Ishikawa (cell line): Measurements from ENCODE around the gene SKAP1.

Source experiments
- CEBPB ChIP-seq: IDR thresholded peaks from 2 replicates; pipeline ENCODE4 v1.6.1; 2012
- CREB1 ChIP-seq: IDR thresholded peaks from 2 replicates; pipeline ENCODE4 v1.6.1; 2012; ENCODE audit warnings: low read depth
- EGR1 ChIP-seq: IDR thresholded peaks from 2 replicates; pipeline ENCODE4 v1.6.1; 2012
- EP300 ChIP-seq: IDR thresholded peaks from 2 replicates; pipeline ENCODE4 v1.6.1; 2012; ENCODE audit warnings: borderline replicate concordance
- FOXM1 ChIP-seq: IDR thresholded peaks from 2 replicates; pipeline ENCODE4 v1.6.1; 2012; ENCODE audit warnings: low read depth, borderline replicate concordance
- MAX ChIP-seq: IDR thresholded peaks from 2 replicates; pipeline ENCODE4 v1.6.1; 2012
- NFIC ChIP-seq: IDR thresholded peaks from 2 replicates; pipeline ENCODE4 v1.6.1; 2012
- RAD21 ChIP-seq: IDR thresholded peaks from 2 replicates; pipeline ENCODE4 v1.6.1; 2012; ENCODE audit warnings: low read depth
- REST ChIP-seq: IDR thresholded peaks from 2 replicates; pipeline ENCODE4 v1.6.1; 2012; ENCODE audit warnings: low read depth, mild to moderate bottlenecking
- TAF1 ChIP-seq: IDR thresholded peaks from 2 replicates; pipeline ENCODE4 v1.6.1; 2012; ENCODE audit warnings: low read depth, mild to moderate bottlenecking
- TCF12 ChIP-seq: IDR thresholded peaks from 2 replicates; pipeline ENCODE4 v1.6.1; 2012; ENCODE audit warnings: low read depth
- TEAD4 ChIP-seq: IDR thresholded peaks from 2 replicates; pipeline ENCODE4 v1.6.1; 2012
- YY1 ChIP-seq: IDR thresholded peaks from 2 replicates; pipeline ENCODE4 v1.6.1; 2012; ENCODE audit warnings: low read depth
- ZBTB7A ChIP-seq: IDR thresholded peaks from 2 replicates; pipeline ENCODE4 v1.6.1; 2012; ENCODE audit warnings: low read depth
- TF ChIP-seq, protein P1 (sequence below): IDR thresholded peaks from 2 replicates; pipeline ENCODE4 v1.6.1; 2012

SKAP1 gene

DNA sequence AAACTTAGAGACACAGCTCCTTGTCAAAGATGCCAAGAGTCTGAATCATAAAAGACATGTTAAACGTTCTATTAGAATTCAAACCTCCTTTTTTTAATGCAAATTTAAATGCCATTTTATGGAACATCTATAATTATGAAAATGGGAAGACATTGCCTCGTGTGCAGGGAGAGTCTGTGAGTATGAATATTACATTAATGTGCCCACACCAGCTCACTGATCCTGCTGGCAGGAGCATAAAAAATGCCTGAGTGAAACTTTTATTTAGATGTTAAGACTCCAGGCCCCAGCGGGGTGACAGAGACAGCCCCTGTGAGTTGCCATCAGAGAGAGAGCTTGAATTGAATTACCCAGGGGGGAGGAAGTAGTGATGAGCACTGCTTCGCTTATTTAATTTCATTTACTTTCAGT, 237.7 kb downstream of the SKAP1 start:
- no peak for TF ChIP-seq REST
- no peak for TF ChIP-seq YY1
- TF ChIP-seq RAD21, result no peak
- no peak for TF ChIP-seq MAX
- no peak for TF ChIP-seq FOXM1
- TF ChIP-seq TAF1, result no peak

GRCh38 chr17:48191362-48191761, 238.7 kb downstream of the SKAP1 start:
- TF ChIP-seq RAD21 (no peak), YY1 (no peak), CEBPB (no peak), ZBTB7A (no peak), FOXM1 (no peak), TAF1 (no peak), MAX (no peak), TEAD4 (no peak), NFIC (no peak), REST (no peak), TCF12 (no peak), EGR1 (no peak), EP300 (no peak), CREB1 (no peak)
- TF ChIP-seq, protein P1, sequence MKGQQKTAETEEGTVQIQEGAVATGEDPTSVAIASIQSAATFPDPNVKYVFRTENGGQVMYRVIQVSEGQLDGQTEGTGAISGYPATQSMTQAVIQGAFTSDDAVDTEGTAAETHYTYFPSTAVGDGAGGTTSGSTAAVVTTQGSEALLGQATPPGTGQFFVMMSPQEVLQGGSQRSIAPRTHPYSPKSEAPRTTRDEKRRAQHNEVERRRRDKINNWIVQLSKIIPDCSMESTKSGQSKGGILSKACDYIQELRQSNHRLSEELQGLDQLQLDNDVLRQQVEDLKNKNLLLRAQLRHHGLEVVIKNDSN, result no peak

DNA sequence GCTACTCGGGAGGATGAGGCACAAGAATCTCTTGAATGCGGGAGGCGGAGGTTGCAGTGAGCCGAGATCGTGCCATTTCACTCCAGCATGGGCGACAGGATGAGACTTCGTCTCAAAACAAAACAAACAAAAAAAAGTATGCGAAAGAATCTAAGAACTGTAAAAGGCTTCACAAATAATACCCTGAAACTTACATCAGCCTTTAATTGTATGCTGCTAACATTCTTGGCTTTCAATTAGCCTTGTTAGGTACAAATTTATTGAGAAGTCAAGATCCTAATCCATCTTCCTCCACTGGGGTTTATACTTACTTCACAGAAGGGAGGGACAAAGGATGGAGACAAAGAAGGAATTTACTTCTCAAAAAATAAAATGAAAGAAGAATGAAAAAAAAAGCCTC, 239.1 kb downstream of the SKAP1 start:
- TF ChIP-seq ZBTB7A (no peak), CEBPB (no peak)

DNA sequence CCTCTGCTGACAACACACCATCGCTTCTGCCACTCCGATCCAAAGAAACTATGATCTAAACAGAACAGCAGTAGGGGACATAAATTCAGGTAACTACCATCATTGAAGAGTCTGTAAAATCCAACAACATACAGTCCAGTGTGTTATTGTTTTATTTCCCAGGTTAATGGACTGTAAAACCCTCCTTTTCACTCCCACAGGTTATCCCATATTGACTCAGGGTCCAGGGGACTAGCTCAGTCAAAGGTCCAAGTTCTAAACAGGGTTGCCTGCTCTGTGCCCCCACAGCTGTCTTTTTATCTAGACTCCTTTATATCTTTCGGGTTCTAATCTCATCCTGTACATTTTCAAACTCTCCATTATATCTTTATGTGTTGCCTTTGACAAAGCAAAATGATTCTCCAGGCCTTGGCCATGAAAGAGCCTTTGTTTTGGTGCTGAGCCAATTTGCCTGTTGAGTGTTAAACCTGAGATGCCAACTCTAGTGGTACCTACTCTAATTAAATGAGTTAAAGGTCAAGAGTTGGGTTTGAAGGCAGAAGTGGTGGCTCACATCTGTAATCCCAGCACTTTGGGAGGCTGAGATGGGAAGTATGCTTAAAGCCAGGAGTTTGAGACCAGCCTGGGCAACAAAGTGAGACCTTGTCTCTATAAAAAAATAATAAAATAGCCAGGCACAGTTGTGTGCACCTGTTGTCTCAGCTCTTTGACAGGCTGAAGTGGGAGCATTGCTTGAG, 242.0 kb downstream of the SKAP1 start:
- TF ChIP-seq NFIC (no peak), ZBTB7A (no peak), EGR1 (no peak), TAF1 (no peak), CREB1 (no peak), FOXM1 (no peak), REST (no peak), MAX (no peak), EP300 (no peak), CEBPB (no peak), TEAD4 (no peak), YY1 (no peak), RAD21 (no peak), TCF12 (no peak)
- TF ChIP-seq, protein P1, result no peak
